Measurements from ENCODE around the gene MX2.

The MX2 gene

DNA sequence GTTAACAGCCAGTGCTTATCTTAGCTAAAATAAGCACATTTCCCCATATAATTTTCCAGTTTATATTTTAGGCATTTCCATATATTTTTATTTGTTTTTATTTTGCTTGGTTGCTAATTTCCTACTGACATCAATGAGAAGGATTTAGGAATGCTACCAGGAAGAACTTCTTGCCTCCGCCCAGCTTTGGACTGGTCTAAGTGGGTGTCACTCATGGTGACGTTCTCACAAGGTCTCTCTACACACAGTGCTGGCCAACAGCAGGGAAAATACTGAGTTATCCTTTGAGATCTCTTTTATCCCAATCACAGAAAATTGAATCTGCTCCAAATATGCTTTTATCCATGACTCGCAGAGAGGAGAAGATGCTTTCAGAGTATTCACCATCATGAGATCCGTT lies 77.4 kb downstream of the MX2 start:
- no peak for FAIRE-seq

GRCh38 chr21:41441546-41441945 lies 79.7 kb downstream of the MX2 start:
- no peak for FAIRE-seq

DNA sequence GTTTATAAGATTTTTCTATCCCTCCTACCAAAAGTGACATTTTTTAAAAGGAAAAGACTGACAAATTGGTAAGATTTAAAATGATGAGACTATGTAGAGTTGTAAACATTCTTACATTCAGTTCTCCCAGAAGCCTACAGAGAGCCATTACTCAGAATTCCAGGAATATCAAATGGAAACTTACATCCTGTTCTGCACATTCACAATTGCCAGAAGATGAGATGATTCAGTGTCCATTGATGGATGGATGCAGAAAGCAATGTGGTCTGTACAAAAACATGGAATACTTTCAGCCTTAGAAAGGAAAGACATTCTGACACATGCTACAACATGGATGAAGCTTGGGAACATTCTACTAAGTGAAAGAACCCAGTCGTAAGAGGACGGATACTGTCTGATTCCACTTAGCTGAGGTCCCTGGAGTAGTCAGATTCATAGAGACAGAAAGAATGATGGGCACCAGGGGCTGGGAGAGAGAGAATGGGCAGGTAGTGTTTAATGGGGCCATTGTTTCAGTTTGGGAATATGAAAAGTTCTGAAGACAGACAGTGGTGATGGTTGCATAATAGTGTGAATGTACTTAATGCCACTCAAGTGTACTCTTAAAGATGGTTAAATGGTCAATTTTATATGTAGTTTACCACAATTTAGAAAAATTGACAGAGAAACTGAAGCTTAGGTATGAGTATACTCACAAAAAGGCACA lies 80.8 kb downstream of the MX2 start:
- FAIRE-seq = no peak

- no peak for FAIRE-seq
Measured at GRCh38 chr21:41443562-41443961, 81.7 kb downstream of the MX2 start.

DNA sequence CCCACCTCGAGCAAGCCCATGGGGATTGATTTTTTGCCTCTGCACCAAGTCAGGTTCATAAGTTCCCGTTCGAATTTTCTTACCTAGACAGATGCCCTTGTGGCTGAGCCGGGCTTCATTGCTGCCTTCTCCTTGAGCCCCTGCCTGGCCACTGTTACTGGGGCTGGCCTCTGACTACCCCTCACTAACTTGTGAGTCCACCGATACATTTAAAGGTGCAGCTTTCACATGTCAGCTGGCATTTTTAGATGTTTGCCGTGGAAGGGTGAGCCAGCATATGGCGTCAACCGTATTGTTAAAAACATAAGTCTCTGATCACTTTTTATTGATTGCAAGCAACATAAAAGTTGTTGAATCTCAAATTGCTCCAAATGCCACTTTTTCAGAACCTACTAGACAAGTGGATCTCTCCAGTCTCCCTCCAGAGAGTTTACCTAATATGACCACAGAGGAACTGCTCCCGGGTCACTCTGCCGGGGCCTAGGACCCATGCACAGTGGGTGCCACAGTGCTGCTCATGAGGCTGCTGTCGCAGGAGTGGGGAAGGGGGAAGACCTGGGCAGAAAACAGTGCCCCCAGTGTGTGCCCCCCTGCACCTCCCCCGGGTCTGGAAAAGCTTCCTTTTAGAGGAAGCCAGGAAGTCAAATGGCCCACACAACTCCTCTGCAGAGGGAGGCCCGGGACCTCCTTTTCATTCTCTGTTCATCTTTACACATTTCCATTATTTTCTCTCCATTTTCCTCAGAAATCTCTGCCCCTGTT lies 83.1 kb downstream of the MX2 start:
- FAIRE-seq = no peak

DNA sequence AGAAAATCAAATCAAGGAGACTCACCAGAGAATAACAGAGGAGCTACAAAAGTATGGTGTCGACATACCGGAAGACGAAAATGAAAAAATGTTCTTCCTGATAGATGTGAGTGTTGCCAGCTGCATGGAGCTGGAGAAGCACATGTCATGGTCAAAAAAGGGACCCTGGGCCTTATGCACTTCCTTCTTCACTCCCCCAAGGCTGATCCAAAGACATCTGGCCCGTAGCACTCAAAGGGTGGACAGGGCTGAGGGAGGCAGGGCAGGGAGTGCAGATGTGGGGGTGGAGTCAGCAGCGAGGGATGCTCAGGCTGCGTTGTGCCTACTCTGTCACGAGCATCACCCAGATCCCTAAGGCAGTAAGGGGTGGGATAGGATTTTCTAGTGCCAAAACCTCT lies 83.6 kb downstream of the MX2 start:
- FAIRE-seq = no peak

GRCh38 chr21:41446586-41446985 lies 84.8 kb downstream of the MX2 start:
- FAIRE-seq = no peak

DNA sequence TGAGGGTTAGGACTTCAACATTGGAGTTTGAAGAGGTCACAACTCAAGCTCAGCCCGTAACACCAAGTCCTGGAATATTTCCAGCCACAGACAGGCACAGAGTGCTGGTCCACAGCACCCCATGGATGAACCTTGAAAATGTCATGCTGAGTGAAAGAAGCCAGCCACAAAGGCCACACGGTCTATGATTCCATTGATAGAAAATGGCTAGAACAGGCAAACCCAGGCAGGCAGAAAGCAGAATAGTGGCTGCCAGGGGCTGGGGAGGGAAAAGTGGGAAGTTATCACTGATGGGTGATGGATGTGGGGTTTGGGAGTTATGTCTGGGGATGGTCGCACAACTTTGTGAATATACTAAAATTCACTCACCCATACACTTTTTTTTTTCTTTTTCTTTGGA lies 85.5 kb downstream of the MX2 start:
- FAIRE-seq = no peak

DNA sequence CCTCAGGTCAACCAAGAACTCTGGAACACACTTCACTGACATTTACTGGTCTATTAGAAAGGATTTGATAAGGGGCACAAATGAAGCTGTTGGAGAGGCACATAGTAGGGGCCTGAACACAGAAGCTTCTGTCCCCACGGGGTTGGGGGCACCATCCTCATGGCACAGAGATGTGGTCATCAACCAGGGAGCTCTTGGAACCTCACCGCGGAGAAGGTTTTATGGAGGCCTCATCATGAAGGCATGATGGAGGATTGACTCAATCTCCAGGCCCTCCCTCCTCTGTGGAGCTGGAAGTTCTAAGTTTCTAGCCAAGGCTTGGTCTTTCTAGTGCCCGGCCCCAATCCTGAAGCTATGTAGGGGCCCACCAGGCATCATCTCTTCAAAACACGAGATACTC lies 87.8 kb downstream of the MX2 start:
- no peak for FAIRE-seq

DNA sequence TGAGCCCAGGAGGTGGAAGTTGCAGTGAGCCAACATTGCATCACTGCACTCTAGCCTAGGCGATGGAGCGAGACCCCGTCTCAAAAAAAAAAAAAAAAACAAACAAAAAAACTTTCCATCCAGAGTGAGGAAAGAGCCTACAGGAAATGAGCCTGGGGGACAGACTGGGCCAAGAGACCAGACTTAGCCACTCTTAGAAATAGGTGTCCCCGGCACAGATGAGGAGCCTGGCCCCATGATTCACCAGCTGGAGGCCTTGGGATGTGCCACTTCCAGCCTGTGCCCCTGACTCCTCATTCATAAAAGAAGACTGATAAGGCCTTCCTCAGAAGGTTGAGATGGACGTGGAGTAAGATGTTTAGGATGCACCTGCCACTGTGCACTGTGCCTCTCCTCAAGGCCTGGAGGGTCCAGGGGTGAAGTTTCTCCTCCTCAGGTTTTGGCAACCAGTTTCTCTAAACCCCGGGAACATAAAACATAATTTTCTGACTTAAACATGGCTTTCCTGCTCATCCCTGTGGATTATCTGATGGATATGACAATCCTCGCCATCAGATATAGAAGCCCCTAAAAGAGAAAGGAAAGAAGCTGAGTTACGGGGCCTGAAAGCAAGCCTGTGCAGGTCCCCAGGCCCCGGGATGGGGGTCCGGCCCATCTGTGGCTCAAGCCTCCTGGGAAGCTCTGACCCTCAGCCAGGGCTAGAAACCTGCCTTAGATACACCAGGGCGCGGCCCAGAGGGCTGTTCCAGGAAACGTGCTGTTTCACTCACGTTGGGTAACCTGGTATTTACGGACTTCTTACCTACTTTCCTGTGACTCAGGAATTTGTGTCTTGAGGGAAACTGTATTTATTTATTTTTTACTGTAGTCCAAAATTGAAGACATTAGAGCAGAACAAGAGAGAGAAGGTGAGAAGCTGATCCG lies 90.2 kb downstream of the MX2 start:
- FAIRE-seq = no peak

DNA sequence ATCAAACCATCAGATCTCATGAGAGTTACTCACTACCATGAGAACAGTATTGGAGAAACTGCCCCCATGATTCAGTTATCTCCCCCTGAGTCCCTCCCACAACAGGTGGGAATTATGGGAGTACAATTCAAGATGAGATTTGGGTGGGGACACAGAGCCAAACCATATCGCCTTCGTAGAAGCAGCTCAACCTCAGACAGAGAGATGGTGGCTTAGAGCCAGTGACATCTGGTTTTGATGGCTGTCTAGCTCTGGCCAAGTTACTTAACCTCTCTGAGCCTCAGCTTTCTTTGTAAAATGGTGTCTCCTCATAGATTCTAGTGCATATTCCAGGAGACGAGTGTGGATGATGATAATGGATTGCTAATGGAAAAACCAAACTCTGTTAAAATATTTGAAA lies 91.4 kb downstream of the MX2 start:
- FAIRE-seq = no peak

DNA sequence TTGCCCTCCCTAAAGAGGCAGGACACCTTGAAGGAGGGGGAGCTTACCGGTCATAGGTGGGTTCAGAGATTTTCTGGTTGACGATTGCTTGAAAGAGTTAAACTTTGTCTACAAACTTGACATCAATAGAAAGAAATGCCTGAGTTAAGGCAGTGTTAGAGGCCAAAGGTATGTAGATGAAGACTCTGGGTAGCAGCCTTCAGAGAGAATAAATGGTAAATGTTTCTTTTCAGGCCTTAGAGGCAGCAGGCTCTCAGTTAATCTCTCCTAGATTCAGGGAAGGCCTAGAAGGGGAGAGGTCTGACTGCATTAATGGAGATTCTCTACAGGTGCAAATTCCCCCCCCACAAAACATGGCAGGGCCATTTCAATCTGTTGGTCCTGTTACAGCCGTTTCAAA lies 91.9 kb downstream of the MX2 start:
- FAIRE-seq = no peak

DNA sequence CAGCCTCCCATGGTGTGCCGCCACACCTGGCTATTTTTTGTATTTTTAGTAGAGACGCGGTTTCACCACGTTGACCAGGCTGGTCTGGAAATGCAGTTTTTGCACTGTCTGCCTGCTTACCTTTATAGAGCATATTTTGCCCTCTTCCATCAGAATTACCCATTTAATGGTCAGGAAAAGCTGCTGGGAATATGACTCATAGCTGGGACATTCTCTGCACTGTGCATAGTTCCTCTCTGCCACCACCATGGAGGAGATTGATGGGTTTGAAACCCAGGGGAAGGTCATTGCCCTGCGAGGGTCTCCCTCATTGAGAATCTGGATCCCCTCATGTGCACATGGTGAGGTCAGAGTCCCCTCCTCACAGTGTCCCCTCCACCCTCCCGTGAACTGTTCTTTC lies 96.3 kb downstream of the MX2 start:
- no peak for FAIRE-seq

DNA sequence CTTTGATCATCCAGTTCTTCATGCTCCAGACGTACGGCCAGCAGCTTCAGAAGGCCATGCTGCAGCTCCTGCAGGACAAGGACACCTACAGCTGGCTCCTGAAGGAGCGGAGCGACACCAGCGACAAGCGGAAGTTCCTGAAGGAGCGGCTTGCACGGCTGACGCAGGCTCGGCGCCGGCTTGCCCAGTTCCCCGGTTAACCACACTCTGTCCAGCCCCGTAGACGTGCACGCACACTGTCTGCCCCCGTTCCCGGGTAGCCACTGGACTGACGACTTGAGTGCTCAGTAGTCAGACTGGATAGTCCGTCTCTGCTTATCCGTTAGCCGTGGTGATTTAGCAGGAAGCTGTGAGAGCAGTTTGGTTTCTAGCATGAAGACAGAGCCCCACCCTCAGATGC lies 96.7 kb downstream of the MX2 start:
- no peak for FAIRE-seq

All from endometrium (tissue), 2 donors.